SK-N-MC (cell line): Measurements from ENCODE around the gene HTR3E.
A peak's percentile ranks its signal among the peaks of the same experiment; 100 is the strongest.

ENCODE experiments used
- DNase-seq: peaks from one replicate; pipeline ENCODE4 v3.0.0-alpha.2; 2011; ENCODE audit warnings: low read depth, low spot score
- H3K27ac ChIP-seq: fragments of 200-600 bp; sonication (generic); 2 replicates; pipeline ENCODE4 v1.5.1; 2016; ENCODE audit warnings: mixed run types
- H3K36me3 ChIP-seq: fragments of 200-600 bp; sonication (generic); 2 replicates; pipeline ENCODE4 v1.6.1; 2017; ENCODE audit warnings: antibody characterized with exemption, low read length, mixed read lengths; ENCODE audit not compliant: insufficient read depth
- H3K4me3 ChIP-seq: fragments of 200-600 bp; sonication (generic); 2 replicates; pipeline ENCODE4 v1.5.1; 2016
- H3K9ac ChIP-seq: fragments of 200-600 bp; sonication (generic); 2 replicates; pipeline ENCODE4 v1.8.0; 2017; ENCODE audit warnings: mixed run types, mixed read lengths; ENCODE audit not compliant: insufficient read length
- H3K9me3 ChIP-seq: fragments of 200-600 bp; sonication (generic); 2 replicates; pipeline ENCODE4 v1.6.1; 2017; ENCODE audit warnings: low read depth, mild to moderate bottlenecking, antibody characterized with exemption, low read length, moderate library complexity, mixed read lengths
- EZH2 ChIP-seq: fragments of 200-600 bp; sonication (generic); IDR thresholded peaks from one replicate; pipeline ENCODE4 v1.6.1; 2017; ENCODE audit warnings: antibody characterized with exemption
- FOXP2 ChIP-seq: optimal IDR thresholded peaks from 2 replicates; pipeline ENCODE3; 2011; ENCODE audit warnings: mild to moderate bottlenecking, moderate library complexity; ENCODE audit not compliant: insufficient read depth; ENCODE audit errors: extremely low read length, control extremely low read depth
- POLR2AphosphoS5 ChIP-seq: IDR thresholded peaks from 2 replicates; pipeline ENCODE4 v1.6.1; 2012; ENCODE audit warnings: mild to moderate bottlenecking, low read depth, low read length, borderline replicate concordance

Gene HTR3E

DNA sequence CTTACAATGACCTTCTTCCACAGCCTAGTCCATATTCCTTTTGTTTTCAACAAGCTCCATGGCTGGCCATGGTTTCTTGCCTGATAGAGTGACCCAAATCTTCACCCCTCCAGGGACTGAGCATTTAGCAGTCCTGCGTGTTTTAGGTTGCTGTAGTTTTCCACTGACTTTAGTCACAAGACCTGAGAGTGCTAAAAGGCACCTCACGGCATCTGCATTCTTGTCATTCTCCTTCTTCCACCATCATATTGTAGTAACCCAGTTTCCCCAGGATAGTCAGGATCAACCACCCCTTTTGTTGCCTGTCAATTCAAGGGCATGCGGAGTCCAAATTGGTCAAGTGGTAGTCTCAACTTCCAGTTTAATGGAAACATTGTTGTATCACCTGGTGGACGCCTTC lies 23.2 kb upstream of the HTR3E start:
- no peaks in the 10 kb centered on the region for H3K36me3 ChIP-seq
- H3K9ac ChIP-seq: no peak overlapping the region
- DNase-seq: no peak
- H3K27ac ChIP-seq: no peak overlapping the region
- H3K9me3 ChIP-seq: no peaks in the 10 kb centered on the region
- TF ChIP-seq FOXP2 (no peak), EZH2 (no peak), POLR2AphosphoS5 (no peak)
- no peak overlapping the region for H3K4me3 ChIP-seq

GRCh38 chr3:184075901-184076300 lies 21.0 kb upstream of the HTR3E start:
- Histone ChIP-seq H3K27ac (no peak overlapping the region), H3K36me3 (no peaks in the 10 kb centered on the region), H3K9me3 (no peaks in the 10 kb centered on the region), H3K4me3 (no peak overlapping the region), H3K9ac (no peak overlapping the region)
- DNase-seq: no peak
- TF ChIP-seq POLR2AphosphoS5: no peak
- TF ChIP-seq EZH2: no peak
- no peak for TF ChIP-seq FOXP2

DNA sequence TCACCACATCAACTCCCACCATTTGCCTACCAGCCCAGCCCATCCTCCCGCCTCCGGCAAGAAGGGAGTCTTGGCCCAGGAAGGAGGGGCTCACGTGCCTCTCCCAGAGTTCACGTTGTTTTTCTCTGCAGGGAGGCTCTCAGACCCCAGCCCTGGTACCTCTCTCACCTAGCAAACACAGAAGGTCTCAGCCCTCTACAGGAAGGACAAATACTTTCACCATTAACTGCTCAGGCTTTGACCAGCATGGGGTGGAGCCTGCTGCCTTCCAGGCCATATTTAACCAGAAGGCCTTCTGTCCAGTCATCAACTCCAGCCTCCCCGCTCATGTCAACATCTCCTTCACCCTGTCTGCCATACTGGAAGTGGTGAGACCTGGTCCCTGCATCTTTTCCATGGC lies 19.0 kb upstream of the HTR3E start:
- no peaks in the 10 kb centered on the region for H3K36me3 ChIP-seq
- no peak overlapping the region for H3K4me3 ChIP-seq
- H3K9ac ChIP-seq: no peak overlapping the region
- H3K9me3 ChIP-seq: no peaks in the 10 kb centered on the region
- no peak for DNase-seq
- TF ChIP-seq FOXP2 (no peak), POLR2AphosphoS5 (no peak), EZH2 (no peak)
- H3K27ac ChIP-seq: no peak overlapping the region

GRCh38 chr3:184078851-184079250 lies 18.0 kb upstream of the HTR3E start:
- no peaks in the 10 kb centered on the region for H3K9me3 ChIP-seq
- no peak overlapping the region for H3K27ac ChIP-seq
- TF ChIP-seq POLR2AphosphoS5: no peak
- TF ChIP-seq FOXP2: no peak
- H3K36me3 ChIP-seq: no peaks in the 10 kb centered on the region
- no peak overlapping the region for H3K9ac ChIP-seq
- DNase-seq: no peak
- no peak overlapping the region for H3K4me3 ChIP-seq

DNA sequence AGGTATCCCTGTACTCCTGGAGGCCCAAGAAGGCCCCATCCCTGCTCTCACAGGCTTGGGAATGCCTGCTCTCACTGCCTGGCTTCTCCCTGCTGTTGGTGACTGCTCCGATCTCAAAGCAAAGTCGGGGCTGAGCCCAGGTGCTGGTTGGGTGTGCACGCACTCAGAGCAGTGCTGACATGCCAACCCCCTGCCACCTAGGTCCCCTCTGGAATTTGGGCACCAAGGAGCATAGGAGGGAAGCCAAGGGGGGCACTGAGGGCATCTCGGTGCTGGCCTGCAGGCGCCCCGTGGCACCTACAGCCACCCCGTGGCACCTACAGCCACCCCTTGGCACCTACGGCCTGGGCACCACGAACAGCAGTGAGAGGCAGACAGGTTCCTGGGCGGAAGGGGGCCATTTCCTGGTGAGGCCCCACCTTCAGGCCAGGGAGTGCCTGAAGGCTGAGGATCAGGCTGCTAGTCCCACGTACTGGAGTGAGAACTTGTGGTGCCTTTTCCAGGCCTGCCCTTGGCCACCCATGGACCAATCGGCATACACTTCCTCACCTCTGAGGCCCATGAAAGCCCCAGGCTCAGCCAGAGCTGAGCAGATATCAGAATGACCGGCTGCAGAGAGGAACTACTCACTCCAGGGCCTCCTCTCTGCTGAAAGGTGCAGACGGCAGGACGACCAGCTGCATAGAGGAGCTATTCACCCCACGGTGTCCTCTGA lies 15.6 kb upstream of the HTR3E start:
- DNase-seq: no peak
- TF ChIP-seq FOXP2 (no peak), POLR2AphosphoS5 (no peak), EZH2 (no peak)
- Histone ChIP-seq H3K27ac (no peak overlapping the region), H3K9ac (no peak overlapping the region), H3K36me3 (no peaks in the 10 kb centered on the region), H3K4me3 (no peak overlapping the region), H3K9me3 (no peaks in the 10 kb centered on the region)

DNA sequence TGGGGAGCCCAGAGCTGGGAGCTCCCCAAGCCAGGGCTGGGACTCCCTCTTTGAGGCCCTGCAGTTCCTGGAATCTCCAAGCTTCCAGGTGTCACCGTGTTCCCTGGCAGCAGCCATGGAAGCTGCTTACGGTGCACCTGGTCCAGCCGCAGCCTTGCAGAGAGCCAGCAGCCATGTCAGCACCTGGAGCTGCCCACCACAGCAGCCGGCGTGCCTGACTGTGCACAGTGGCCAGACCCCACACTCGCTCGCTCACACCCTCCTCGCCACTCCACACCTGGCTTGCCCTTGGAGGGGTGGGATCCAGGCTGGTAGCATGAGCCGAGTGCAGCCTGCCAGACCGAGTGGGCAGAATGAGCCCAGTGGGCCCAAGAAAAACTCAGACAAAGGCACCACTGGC lies 14.8 kb upstream of the HTR3E start:
- Histone ChIP-seq H3K4me3 (no peak overlapping the region), H3K27ac (no peak overlapping the region), H3K9me3 (no peaks in the 10 kb centered on the region), H3K9ac (no peak overlapping the region), H3K36me3 (no peaks in the 10 kb centered on the region)
- no peak for DNase-seq
- no peak for TF ChIP-seq POLR2AphosphoS5
- TF ChIP-seq EZH2: no peak
- TF ChIP-seq FOXP2: no peak

DNA sequence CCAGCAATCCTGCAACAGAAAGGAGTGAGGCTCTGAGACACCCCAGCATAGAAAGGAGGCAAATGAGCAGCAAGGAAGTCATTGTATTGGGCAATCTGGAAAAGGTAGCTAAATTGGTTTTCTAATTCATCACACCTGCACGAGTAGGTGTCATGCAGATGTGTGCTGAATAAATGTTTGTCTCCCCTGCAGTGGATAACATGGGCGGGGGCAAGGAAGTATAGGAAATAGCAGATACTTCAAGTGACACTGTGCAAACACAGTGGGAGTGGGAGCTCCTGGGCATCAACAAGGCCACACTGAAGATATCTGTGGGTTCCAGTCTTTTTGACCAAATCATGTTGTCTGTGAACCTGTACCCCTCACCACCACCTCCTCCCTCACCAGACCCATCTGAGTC lies 14.4 kb upstream of the HTR3E start:
- no peaks in the 10 kb centered on the region for H3K36me3 ChIP-seq
- H3K27ac ChIP-seq: no peak overlapping the region
- no peak overlapping the region for H3K9ac ChIP-seq
- no peak overlapping the region for H3K4me3 ChIP-seq
- H3K9me3 ChIP-seq: no peaks in the 10 kb centered on the region
- no peak for DNase-seq
- TF ChIP-seq POLR2AphosphoS5 (no peak), EZH2 (no peak), FOXP2 (no peak)

GRCh38 chr3:184085389-184085852 lies 11.4 kb upstream of the HTR3E start:
- no peak overlapping the region for H3K9ac ChIP-seq
- H3K27ac ChIP-seq: no peak overlapping the region
- TF ChIP-seq POLR2AphosphoS5 (no peak), EZH2 (no peak), FOXP2 (no peak)
- peak; percentile 53 for DNase-seq
- no peaks in the 10 kb centered on the region for H3K9me3 ChIP-seq
- no peaks in the 10 kb centered on the region for H3K36me3 ChIP-seq
- H3K4me3 ChIP-seq: no peak overlapping the region

DNA sequence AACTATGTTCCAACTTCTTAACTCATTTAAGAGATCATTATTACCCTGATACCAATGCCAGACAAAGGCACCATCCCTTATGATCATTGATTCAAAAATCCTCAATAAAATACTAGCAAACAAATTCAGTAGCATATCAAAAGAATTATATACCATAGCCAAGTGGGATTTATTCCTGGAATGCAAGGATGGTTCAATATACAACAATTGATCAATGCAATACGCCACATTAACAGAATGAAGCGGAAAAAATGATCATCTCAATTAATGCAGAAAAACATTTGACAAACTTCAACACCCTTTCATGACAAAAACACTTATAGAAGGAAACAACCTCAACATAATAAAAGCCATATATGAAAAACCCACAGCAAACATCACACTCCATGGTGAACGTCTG lies 4.7 kb upstream of the HTR3E start:
- no peak for DNase-seq
- Histone ChIP-seq H3K36me3 (no peaks in the 10 kb centered on the region), H3K4me3 (no peak overlapping the region), H3K9ac (no peak overlapping the region), H3K9me3 (peaks cover 4% of the 10 kb centered on the region; the same call in 1 of the 2 replicates), H3K27ac (no peak overlapping the region)
- TF ChIP-seq FOXP2 (no peak), POLR2AphosphoS5 (no peak), EZH2 (no peak)
